Activated CD4-positive, alpha-beta T cell treated with anti-CD3 and anti-CD28 coated beads, Interleukin-2, amount 50 U/mL, for 4 hours (primary cell): ENCODE results near the gene MAMDC4.
"Not testable (repeated sequence)": the region's sequence is repeated elsewhere in the genome, so short reads cannot be mapped to it uniquely, and the experiment has no call there.

Experiments
- DNase-seq, 2 experiments: peaks; one replicate each; pipeline ENCODE4 v3.0.0-alpha.2; 2020

Gene MAMDC4

GRCh38 chr9:136851941-136852663 lies at the start of gene MAMDC4:
TSS of gene MAMDC4 (plus strand) at chr9:136852346. CDS start at chr9:136852417, 71 bp downstream.
- DNase-seq, result no peak

DNA sequence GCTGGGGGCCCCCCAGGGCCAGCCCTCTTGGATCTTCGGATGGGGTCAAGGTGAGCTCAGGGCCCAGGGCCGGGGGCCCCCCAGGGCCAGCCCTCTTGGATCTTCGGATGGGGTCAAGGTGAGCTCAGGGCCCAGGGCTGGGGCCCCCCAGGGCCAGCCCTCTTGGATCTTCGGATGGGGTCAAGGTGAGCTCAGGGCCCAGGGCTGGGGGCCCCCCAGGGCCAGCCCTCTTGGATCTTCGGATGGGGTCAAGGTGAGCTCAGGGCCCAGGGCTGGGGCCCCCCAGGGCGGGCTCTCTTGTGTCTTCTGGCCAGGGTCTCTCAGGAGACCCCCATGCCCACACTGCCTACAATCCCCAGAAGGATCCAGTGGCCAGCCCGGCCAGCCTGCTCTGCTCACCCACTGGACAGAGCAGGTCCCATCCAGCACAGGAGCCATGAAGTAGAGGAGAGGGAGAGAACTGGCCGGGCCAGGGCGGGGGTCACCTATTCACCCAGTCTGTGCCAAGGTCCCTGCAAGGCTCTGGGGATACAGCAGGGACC lies 49.1 kb upstream of the MAMDC4 start:
- not testable (repeated sequence) for DNase-seq

GRCh38 chr9:136803551-136804508 lies 48.3 kb upstream of the MAMDC4 start:
- no peak for DNase-seq

- DNase-seq, result no peak
Measured at GRCh38 chr9:136804509-136805206, 47.5 kb upstream of the MAMDC4 start.

DNA sequence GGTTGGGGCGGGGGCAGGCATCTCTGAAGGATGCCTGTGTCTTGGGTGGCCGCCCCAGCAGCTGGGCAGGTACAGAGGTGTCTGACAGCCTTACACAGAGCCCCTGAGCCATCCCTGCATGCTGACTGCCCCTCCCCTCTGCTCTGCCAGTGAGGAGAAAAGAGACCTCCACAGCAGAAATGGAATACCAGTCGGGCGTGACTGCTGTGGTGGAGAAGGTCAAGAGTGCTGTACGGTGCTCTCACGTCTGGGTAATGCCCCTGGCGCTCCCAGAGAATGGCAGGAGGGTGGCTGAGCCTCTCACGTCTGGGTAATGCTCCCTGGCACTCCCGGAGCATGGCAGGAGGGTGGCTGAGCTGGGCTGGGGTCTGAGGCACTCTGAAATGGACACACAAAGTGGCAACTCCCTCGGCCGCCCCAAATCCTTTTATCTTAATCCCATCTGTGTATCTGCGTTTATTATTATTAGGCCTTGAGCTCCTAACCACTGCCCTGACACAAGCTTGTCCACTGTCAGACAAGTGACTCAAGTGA lies 46.9 kb upstream of the MAMDC4 start:
- DNase-seq, result no peak

DNA sequence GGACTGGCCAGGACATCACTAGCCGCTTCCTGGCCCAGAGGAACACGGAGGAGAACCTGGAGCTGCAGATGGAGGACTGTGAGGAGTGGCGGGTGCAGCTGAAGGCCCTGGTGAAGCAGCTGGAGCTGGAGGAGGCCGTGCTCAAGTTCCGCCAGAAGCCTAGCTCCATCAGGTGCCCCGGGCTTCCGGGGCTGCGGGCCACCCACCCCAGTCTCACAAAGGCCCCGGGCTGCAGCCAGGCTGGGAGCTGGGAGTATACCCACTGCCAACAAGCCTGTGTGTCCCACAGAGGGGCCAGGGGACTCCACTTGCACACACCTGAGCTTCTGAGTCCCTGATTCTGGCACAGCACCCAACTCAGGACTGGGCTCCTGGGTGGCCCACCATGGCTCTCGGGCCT lies 46.1 kb upstream of the MAMDC4 start:
- no peak for DNase-seq

DNA sequence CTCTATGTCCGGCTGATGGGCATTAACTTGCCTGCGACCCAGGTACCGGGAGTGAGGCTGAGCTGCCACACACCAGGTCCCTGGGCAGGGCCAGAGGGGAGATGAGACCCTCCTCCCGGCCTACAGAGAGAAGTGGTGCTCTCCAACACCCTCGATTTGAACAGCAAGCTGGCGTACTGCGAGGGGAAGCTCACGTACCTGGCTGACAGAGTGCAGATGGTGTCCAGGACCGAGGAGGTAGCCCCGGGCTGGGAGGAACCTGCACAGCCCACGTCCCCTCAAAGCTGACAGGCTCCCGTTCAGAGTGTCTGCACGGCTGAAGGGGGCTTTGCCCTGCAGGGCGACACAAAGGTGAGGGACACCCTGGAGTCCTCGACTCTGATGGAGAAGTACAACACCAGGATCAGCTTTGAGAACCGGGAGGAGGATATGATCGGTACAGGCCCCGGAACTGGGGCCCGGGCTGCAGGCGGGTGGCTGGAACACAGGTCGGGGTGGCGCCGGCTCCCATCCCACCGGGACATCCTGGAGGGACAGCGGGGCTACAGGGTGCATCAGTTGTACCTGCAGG lies 45.4 kb upstream of the MAMDC4 start:
- DNase-seq, result no peak

GRCh38 chr9:136807281-136808074 lies 44.7 kb upstream of the MAMDC4 start, which contains the start of gene RABL6:
TSS of gene RABL6 (plus strand) at chr9:136807948. CDS start at chr9:136808197, 249 bp downstream.
- peak; percentile 68 to 72 for DNase-seq

DNA sequence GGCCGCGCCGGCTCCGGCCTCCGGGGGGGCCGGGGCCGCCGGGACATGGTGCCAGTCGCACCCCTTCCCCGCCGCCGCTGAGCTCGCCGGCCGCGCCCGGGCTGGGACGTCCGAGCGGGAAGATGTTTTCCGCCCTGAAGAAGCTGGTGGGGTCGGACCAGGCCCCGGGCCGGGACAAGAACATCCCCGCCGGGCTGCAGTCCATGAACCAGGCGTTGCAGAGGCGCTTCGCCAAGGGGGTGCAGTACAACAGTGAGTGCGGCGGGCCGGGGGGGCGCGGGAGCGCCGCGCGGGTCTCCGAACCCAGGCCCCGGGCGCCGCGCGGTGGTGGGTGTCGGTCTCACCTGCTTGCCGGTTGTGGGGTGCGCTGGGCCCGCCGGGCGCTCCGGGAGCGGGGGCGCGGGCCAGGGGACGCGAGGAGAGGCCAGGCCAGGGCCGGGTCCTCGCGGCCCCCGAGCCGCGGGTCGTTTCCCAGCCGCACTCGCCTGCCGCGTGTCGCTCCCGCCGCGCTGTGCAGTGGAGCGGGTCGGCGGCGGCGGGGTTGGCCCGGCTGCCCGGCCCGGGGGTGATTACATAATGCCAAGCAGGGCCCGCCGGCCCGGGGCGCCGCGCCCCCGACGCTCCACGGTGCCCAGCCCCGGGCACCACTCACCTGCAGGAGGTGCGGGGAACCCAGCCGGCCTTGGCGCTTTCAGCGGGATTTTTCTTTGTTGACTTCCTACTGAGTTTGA lies 43.9 kb upstream of the MAMDC4 start:
- peak; percentile 48 to 50 for DNase-seq

DNA sequence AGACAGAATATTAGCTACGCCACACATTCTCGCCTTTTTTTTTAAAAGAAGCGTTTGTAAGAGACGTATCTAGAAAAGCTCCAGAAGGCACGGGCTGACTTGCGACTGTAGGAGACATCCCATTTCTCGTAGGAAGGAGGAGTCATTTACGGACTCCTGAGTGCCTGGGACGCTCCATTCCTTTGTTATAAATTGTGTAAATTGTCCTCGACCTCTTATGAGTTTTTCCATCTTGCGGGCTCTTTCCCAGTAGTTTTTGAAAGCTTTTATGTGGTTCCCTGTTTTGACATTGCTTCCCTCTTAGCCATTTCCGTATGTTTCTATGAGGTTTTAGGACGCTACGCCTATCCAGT lies 43.4 kb upstream of the MAMDC4 start:
- no peak for DNase-seq

DNA sequence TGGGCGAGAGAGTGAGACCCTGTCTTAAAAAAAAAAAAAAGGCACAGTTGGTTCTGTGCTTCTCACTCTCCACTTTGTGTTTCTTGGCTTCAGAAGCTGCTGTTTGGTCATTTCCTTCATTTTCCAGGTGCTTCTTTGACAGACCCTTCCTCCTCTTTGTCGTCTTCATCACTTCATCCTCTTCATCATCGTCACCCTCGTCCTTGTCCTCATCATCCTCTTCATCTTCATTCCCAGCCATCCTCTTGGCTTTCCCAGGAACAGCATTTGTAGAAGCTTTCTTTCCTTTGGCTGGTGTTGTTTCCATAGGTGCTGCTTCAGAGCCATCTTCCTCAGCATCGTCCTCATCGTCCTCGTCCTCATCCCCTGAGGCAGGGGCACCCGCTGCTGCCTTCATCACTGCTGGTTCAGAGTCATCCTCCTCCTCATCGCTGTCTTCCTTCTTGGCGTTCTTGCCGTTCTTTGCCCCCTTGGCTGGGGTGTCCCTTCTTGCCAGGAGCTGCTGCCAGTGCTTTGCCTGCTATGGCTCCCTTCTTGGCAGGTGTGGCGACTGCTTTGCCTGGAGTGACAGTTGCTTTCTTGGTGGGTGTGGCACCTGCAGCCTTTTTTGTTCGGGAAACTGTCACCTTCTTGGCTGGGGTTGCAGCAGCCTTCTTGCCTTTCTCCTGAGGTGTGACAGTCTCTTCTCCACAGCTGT lies 37.3 kb upstream of the MAMDC4 start:
- DNase-seq, result no peak

DNA sequence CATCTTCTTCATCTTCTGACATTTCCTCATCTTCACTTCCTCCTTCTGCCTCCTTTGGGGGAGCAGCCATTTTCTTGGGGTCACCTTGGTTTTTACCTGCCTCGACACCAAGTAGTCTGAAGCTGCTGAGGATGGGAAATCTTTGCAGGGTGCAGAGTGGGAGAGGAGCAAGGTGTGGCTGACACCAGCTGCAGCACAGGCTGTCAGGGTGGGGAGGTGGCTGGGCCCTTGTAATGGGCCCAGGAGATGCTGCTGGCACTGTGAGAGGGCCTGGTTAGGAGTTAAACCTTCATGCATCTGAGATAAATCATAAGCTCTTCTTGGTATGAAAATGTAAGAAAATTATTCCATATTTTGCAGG lies 36.7 kb upstream of the MAMDC4 start:
- DNase-seq, result no peak

DNA sequence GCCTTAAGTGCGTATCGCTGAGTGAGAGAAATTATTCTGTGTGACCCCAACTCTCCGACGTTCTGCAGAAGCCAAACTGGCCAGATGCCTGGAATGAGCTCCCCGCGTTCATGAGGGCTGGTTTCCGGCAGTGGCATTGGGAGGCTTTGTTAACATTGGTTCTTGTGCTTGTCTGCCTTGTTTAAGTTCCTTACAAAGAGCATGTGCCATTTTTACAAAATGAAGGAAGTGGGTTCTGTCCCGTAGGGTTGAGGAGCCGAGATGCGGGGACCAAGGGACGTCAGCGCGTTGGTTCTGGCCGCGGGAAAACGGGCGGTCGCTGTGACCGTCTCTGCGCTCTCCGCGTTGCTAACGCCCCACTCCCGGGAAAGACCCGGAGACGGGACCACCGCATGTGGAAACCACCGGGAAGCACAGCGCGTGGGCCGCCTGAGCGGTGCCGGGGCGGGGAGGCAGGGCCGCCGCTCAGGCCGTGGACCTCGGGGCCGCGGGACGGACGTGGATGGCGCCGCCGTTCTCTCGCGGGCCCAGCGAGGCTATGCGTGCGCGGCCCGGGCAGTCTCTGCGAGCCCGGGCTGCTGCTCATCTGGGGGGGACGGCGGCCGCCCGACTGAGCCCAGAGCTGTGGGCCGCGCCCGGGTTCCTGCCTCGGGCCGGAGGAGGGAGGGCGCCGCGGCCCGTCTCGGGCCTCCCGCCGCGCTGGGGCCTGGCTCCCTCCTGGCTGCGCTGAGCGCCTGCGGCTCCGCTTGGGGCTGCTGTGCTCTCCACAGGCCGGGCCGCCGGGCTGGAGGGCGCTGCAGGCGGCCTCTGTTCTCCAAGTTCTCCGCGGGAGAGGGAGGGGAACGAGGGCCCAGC lies 30.9 kb upstream of the MAMDC4 start:
- no peak for DNase-seq

- no peak for DNase-seq
Measured at GRCh38 chr9:136821826-136822544, 30.2 kb upstream of the MAMDC4 start.

GRCh38 chr9:136823136-136824046 lies 28.8 kb upstream of the MAMDC4 start:
- no peak for DNase-seq

DNA sequence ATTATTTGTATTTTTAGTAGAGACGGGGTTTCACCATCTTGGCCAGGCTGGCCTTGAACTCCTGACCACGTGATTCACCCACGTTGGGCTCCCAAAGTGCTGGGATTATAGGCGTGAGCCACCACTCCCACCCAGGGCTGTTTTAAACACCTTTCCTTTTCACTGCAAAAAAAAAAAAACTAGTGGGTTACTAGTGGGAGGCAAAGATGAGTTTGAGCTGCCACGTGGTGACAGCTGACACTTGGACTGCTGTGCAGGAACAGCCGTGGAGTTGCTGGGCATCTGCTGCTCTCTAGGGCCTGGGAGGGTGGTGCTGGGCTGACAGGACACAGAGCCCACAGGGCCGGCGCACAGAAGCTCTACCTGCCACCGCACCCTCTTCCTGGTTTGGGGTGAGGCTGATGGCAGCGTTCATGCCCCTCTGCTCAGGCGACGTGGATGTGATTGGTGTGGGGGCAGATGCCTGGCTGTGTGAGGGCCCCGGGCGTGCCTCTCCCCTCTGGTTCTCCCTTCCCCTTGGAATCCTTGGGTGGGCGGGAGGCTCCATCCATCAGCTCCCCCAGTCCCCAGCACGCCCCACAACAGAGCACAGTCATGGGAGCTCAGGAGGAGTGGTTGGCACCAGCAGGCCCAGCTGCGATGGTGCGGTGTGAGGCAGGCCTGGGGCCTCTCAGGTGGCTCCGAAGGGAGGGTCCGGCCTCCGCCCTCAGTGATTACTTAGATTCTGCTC lies 27.5 kb upstream of the MAMDC4 start:
- no peak for DNase-seq
